Frontal cortex (tissue), 1 donor: ENCODE results near the gene SACM1L. TPM values are rescaled to one million over a fixed set of nuclear protein-coding genes. Genes with fewer than 3 reads are reported as not detected.

ENCODE experiments used
- small RNA-seq: library from RNA; depleted of rRNA; stranded (forward); fragments of <200 nt; gene quantifications from one replicate; pipeline ENCODE3, GENCODE V24; 2014
- total RNA-seq: library from RNA; depleted of rRNA; stranded (reverse); fragments of >200 nt; gene quantifications from one replicate; pipeline ENCODE4 v1.2.3, GENCODE V29; 2014

The SACM1L gene
- total RNA-seq, 1 donor from 2014 or later: 34.2 TPM

Small RNAs within 50 kb of the gene (small RNA-seq; reads per million reads assigned to genes)
- not detected for gene RN7SL145P

Other genes starting within 250 kb of the SACM1L start
- 5.3 TPM for gene LIMD1, start 94.6 kb upstream of the SACM1L start, total RNA-seq
- 3.3 TPM for gene SLC6A20, start 107.1 kb downstream of the SACM1L start, total RNA-seq
- gene LZTFL1, start 152.7 kb downstream of the SACM1L start, total RNA-seq: 24.5 TPM
- gene CCR9, start 197.1 kb downstream of the SACM1L start, total RNA-seq: 0.41 TPM